ENCODE results near the gene GRPEL2. TPM values are rescaled to one million over a fixed set of nuclear protein-coding genes. Genes with fewer than 3 reads are reported as not detected.
A peak's percentile ranks its signal among the peaks of the same experiment; 100 is the strongest.
"Not testable (repeated sequence)": the region's sequence is repeated elsewhere in the genome, so short reads cannot be mapped to it uniquely, and the experiment has no call there.

The GRPEL2 gene
- polyA plus RNA-seq, 3 donors: 1.9 to 2.7 (median 2.0) TPM

GRCh38 chr5:149397530-149397929 lies 52.2 kb downstream of the GRPEL2 start:
- no peaks in the 10 kb centered on the region for H4K20me1 ChIP-seq (ENCODE audit: insufficient read depth, low read length)
- Mint-ChIP-seq H3K36me3 (no peaks in the 10 kb centered on the region), H3K9me3 (no peaks in the 10 kb centered on the region), H3K4me1 (no peaks in the 10 kb centered on the region), H3K27me3 (ENCODE audit: low read depth in 3 of 3) (peaks cover 0 to 2% (median 0%) of the 10 kb centered on the region in 3 donors), H3K27ac (peak overlapping the region in 1 of 7 donors; percentile 1), H3K4me3 (no peak overlapping the region)
- 74% methylated on average over 3 of the region's 6 CpGs for WGBS (ENCODE audit: insufficient coverage)
- no peaks in the 10 kb centered on the region for H3K4me1 ChIP-seq (ENCODE audit: control insufficient read depth in 1 of 2, insufficient read depth in 2 of 2, low read length in 2 of 2)
- DNase-seq: no peak
- H3K79me2 ChIP-seq (ENCODE audit: insufficient read depth, low read length): no peaks in the 10 kb centered on the region
- H3K9me3 ChIP-seq (replicated peaks in 1 of 2; ENCODE audit: control insufficient read depth in 1 of 2, insufficient read depth in 1 of 2, low read length in 2 of 2): no peaks in the 10 kb centered on the region
- H3K9ac ChIP-seq (ENCODE audit: insufficient read depth, low read length, poor library complexity, severe bottlenecking): no peak overlapping the region
- no peak overlapping the region for H3K4me2 ChIP-seq (replicated peaks; ENCODE audit: extremely low read depth, low read length, poor library complexity, severe bottlenecking)
- intact Hi-C loops (cut with micrococcal nuclease): no loop called here
- no peak overlapping the region for H3K4me3 ChIP-seq (replicated peaks in 1 of 3; ENCODE audit: low read depth in 2 of 3, low read length in 3 of 3)
- TF ChIP-seq CTCF (IDR thresholded peaks at IDR 0.05): no peak
- no peaks in the 10 kb centered on the region for H3K36me3 ChIP-seq (replicated peaks in 1 of 2; ENCODE audit: control insufficient read depth in 1 of 2, insufficient read depth in 2 of 2, low read length in 2 of 2)
- H2AFZ ChIP-seq (ENCODE audit: insufficient read depth, low read depth, low read length, poor library complexity, severe bottlenecking): no peak overlapping the region
- H3K27ac ChIP-seq (ENCODE audit: low read depth in 1 of 2, low read length in 2 of 2): no peak overlapping the region
- H3K27me3 ChIP-seq (ENCODE audit: control insufficient read depth in 2 of 2, insufficient read depth in 2 of 2, low read length in 2 of 2): no peaks in the 10 kb centered on the region

GRCh38 chr5:149398747-149399266 lies 53.5 kb downstream of the GRPEL2 start:
- H3K4me3 ChIP-seq (replicated peaks in 1 of 3; ENCODE audit: low read depth in 2 of 3, low read length in 3 of 3); H3K4me2 ChIP-seq (replicated peaks; ENCODE audit: extremely low read depth, low read length, poor library complexity, severe bottlenecking); H2AFZ ChIP-seq (ENCODE audit: insufficient read depth, low read depth, low read length, poor library complexity, severe bottlenecking); H3K4me3 Mint-ChIP-seq; H3K9ac ChIP-seq (ENCODE audit: insufficient read depth, low read length, poor library complexity, severe bottlenecking); H3K9me3 Mint-ChIP-seq; H4K20me1 ChIP-seq (ENCODE audit: insufficient read depth, low read length); DNase-seq; H3K79me2 ChIP-seq (ENCODE audit: insufficient read depth, low read length); H3K27me3 Mint-ChIP-seq (ENCODE audit: low read depth in 3 of 3); H3K36me3 ChIP-seq (replicated peaks in 1 of 2; ENCODE audit: control insufficient read depth in 1 of 2, insufficient read depth in 2 of 2, low read length in 2 of 2); H3K36me3 Mint-ChIP-seq; H3K4me1 ChIP-seq (ENCODE audit: control insufficient read depth in 1 of 2, insufficient read depth in 2 of 2, low read length in 2 of 2); intact Hi-C loops (cut with micrococcal nuclease); H3K4me1 Mint-ChIP-seq; H3K27me3 ChIP-seq (ENCODE audit: control insufficient read depth in 2 of 2, insufficient read depth in 2 of 2, low read length in 2 of 2); H3K9me3 ChIP-seq (replicated peaks in 1 of 2; ENCODE audit: control insufficient read depth in 1 of 2, insufficient read depth in 1 of 2, low read length in 2 of 2); H3K27ac ChIP-seq (ENCODE audit: low read depth in 1 of 2, low read length in 2 of 2): not testable (repeated sequence)
- peak overlapping the region in 1 of 7 donors; percentile 18 for H3K27ac Mint-ChIP-seq
- 83% methylated on average over 6 of the region's 7 CpGs for WGBS (ENCODE audit: insufficient coverage)
